K562 (cell line): Measurements from ENCODE around the gene UBXN10. TPM values are rescaled to one million over a fixed set of nuclear protein-coding genes. Genes with fewer than 3 reads are reported as not detected.
A peak's percentile ranks its signal among the peaks of the same experiment; 100 is the strongest.

ENCODE experiments used
- BHLHE40 ChIP-seq: IDR thresholded peaks from 2 replicates; pipeline ENCODE4 v1.6.1; 2011; ENCODE audit warnings: low read length, improper control_type of control experiment
- ELF2 ChIP-seq: fragments of 250-450 bp; sonication (Bioruptor Pico); IDR thresholded peaks from 2 replicates; pipeline ENCODE4 v1.5.0; 2021; ENCODE audit warnings: mild to moderate bottlenecking
- HMG20A ChIP-seq: fragments of 450-650 bp; formaldehyde crosslinking; conservative IDR thresholded peaks from 2 replicates; pipeline ENCODE4 v1.4.0; 2020; ENCODE audit warnings: mild to moderate bottlenecking, mixed read lengths
- ILK ChIP-seq: fragments of 450-650 bp; IDR thresholded peaks from 2 replicates; pipeline ENCODE4 v1.6.1; 2016; ENCODE audit warnings: missing genetic modification characterization, low read depth, mild to moderate bottlenecking, missing compliant biosample characterization, moderate library complexity, borderline replicate concordance
- JUND ChIP-seq, 2 experiments: IDR thresholded peaks; 2 replicates in 1 of 2; 3 replicates in 1 of 2; pipeline ENCODE4 v1.6.1; 2011; ENCODE audit warnings: borderline replicate concordance in 2 of 2, low read depth in 2 of 2, low read length in 2 of 2, improper control_type of control experiment in 1 of 2, missing biosample characterization in 1 of 2, missing genetic modification characterization in 1 of 2, missing genetic modification reagents in 1 of 2
- KHSRP ChIP-seq: fragments of 450-650 bp; IDR thresholded peaks from 2 replicates; pipeline ENCODE4 v1.6.1; 2017
- PCBP1 ChIP-seq: fragments of 200-400 bp; formaldehyde crosslinking; IDR thresholded peaks from 2 replicates; pipeline ENCODE4 v1.6.1; 2018; ENCODE audit warnings: mild to moderate bottlenecking, low read depth, low read length; ENCODE audit not compliant: poor library complexity, severe bottlenecking
- SAFB ChIP-seq: fragments of 200-400 bp; formaldehyde crosslinking; IDR thresholded peaks from 2 replicates; pipeline ENCODE4 v1.6.1; 2017; ENCODE audit warnings: low read depth, low read length, borderline replicate concordance
- STAT5A ChIP-seq: IDR thresholded peaks from 2 replicates; pipeline ENCODE4 v1.6.1; 2012; ENCODE audit warnings: low read length, inconsistent platforms, borderline replicate concordance
- ZNF75A ChIP-seq: fragments of 450-650 bp; formaldehyde crosslinking; IDR thresholded peaks from 2 replicates; pipeline ENCODE4 v1.4.0; 2020; ENCODE audit warnings: mild to moderate bottlenecking
- ZNF764 ChIP-seq: fragments of 250-450 bp; sonication (Bioruptor Pico); IDR thresholded peaks from 2 replicates; pipeline ENCODE4 v1.4.0; 2020; ENCODE audit warnings: low read depth, mild to moderate bottlenecking, moderate library complexity
- ZNF780A ChIP-seq: fragments of 250-450 bp; sonication (Bioruptor Pico); IDR thresholded peaks from 2 replicates; pipeline ENCODE4 v1.5.0; 2021; ENCODE audit warnings: mild to moderate bottlenecking
- polyA plus RNA-seq, 8 experiments: library from polyadenylated mRNA; depleted of rRNA in 4 of 8; stranded (reverse) in 5 of 8; unstranded in 3 of 8; fragments of >200 nt; fragmentation: Nextera tagmentation in 2 of 8; fragmentation: Illumina TruSeq in 1 of 8; extraction: Ambion mirVana in 2 of 8; extraction: Trizol in 1 of 8; gene quantifications; 2 replicates each; pipeline versions ENCODE4 v1.2.1 to v1.2.3, GENCODE V29; 2011 to 2014; ENCODE audit warnings: inconsistent platforms in 1 of 8, missing spikeins in 1 of 8
- total RNA-seq, 7 experiments: library from RNA; depleted of rRNA in 6 of 7; stranded (reverse); fragments of >200 nt in 6 of 7; fragmentation: Illumina TruSeq in 2 of 7; extraction: Trizol in 2 of 7; gene quantifications; 2 replicates each; pipeline versions ENCODE4 v1.2.1 to v1.2.3, GENCODE V29; 2011 to 2021; ENCODE audit warnings: low replicate concordance in 1 of 7
- TF ChIP-seq, protein P1 (sequence below): fragments of 250-450 bp; sonication (Bioruptor Pico); IDR thresholded peaks from 2 replicates; pipeline ENCODE4 v1.8.0; 2022; ENCODE audit warnings: moderate library complexity, mild to moderate bottlenecking, inconsistent platforms
- TF ChIP-seq, protein P2 (sequence below): fragments of 250-450 bp; sonication (Bioruptor Pico); IDR thresholded peaks from 2 replicates; pipeline ENCODE4 v1.8.0; 2021; ENCODE audit warnings: moderate library complexity, mild to moderate bottlenecking, inconsistent platforms
- TF ChIP-seq, protein P3 (sequence below): fragments of 150-350 bp; conservative IDR thresholded peaks from 2 replicates; pipeline ENCODE4 v1.6.1; 2014; ENCODE audit warnings: low read length
- TF ChIP-seq, protein P4 (sequence below): fragments of 450-650 bp; IDR thresholded peaks from 2 replicates; pipeline ENCODE4 v1.7.0; 2016; ENCODE audit warnings: borderline replicate concordance
- TF ChIP-seq, protein P5 (sequence below): sonication (generic); formaldehyde crosslinking; IDR thresholded peaks from 2 replicates; pipeline ENCODE4 v1.8.1; 2022; ENCODE audit warnings: missing genetic modification reagents
- TF ChIP-seq, protein P6 (sequence below): sonication (generic); formaldehyde crosslinking; IDR thresholded peaks from 2 replicates; pipeline ENCODE4 v1.8.1; 2023; ENCODE audit warnings: mild to moderate bottlenecking, missing genetic modification reagents
- TF ChIP-seq, protein P7 (sequence below): fragments of 450-650 bp; IDR thresholded peaks from 2 replicates; pipeline ENCODE4 v1.6.1; 2016; ENCODE audit warnings: low read depth, mild to moderate bottlenecking, moderate library complexity

The UBXN10 gene
- total and polyA plus RNA-seq, 9 of the 15 experiments (the other 6 are each of a cell fraction or from before 2014, with no cell fraction given), result 10.7 to 17.7 (median 13.6) TPM

DNA sequence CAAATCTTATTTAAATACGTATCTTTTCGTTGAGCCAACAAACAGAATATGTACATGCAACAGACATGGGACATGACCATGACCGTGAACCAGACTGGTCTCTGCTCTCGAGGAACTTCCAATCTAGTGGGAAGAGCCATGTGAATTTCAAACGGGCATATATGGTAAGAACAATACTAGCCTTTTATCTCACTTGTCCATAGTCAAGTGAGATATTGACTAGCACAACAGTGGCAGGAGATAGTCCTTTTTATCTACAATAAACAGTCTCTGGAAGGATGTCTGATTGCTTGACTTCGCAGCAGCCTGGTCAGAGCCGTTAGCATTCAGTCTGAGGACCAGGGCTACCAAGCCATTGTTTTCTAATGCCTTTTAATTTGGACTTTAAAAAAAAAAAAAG lies 13.0 kb downstream of the UBXN10 start (continued):
- peak; percentile 63; the same call in 1 of the 2 replicates for TF ChIP-seq JUND (IDR thresholded peaks at IDR 0.05; ENCODE audit: borderline replicate concordance, low read depth, low read length)
- TF ChIP-seq JUND (tag; IDR thresholded peaks at IDR 0.05; ENCODE audit: borderline replicate concordance, low read depth, low read length), result peak; percentile 30; the same call in 1 of the 3 replicates
- TF ChIP-seq, protein P1, sequence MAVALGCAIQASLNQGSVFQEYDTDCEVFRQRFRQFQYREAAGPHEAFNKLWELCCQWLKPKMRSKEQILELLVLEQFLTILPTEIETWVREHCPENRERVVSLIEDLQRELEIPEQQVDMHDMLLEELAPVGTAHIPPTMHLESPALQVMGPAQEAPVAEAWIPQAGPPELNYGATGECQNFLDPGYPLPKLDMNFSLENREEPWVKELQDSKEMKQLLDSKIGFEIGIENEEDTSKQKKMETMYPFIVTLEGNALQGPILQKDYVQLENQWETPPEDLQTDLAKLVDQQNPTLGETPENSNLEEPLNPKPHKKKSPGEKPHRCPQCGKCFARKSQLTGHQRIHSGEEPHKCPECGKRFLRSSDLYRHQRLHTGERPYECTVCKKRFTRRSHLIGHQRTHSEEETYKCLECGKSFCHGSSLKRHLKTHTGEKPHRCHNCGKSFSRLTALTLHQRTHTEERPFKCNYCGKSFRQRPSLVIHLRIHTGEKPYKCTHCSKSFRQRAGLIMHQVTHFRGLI (CRISPR knock-in tag), result no peak
- no peak for TF ChIP-seq ELF2 (CRISPR knock-in tag)
- no peak for TF ChIP-seq ZNF780A (CRISPR knock-in tag)
- no peak for TF ChIP-seq ILK
- TF ChIP-seq ZNF764 (CRISPR knock-in tag), result no peak
- TF ChIP-seq, protein P2, sequence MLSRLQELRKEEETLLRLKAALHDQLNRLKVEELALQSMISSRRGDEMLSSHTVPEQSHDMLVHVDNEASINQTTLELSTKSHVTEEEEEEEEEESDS (CRISPR knock-in tag), result no peak
- TF ChIP-seq, protein P3, sequence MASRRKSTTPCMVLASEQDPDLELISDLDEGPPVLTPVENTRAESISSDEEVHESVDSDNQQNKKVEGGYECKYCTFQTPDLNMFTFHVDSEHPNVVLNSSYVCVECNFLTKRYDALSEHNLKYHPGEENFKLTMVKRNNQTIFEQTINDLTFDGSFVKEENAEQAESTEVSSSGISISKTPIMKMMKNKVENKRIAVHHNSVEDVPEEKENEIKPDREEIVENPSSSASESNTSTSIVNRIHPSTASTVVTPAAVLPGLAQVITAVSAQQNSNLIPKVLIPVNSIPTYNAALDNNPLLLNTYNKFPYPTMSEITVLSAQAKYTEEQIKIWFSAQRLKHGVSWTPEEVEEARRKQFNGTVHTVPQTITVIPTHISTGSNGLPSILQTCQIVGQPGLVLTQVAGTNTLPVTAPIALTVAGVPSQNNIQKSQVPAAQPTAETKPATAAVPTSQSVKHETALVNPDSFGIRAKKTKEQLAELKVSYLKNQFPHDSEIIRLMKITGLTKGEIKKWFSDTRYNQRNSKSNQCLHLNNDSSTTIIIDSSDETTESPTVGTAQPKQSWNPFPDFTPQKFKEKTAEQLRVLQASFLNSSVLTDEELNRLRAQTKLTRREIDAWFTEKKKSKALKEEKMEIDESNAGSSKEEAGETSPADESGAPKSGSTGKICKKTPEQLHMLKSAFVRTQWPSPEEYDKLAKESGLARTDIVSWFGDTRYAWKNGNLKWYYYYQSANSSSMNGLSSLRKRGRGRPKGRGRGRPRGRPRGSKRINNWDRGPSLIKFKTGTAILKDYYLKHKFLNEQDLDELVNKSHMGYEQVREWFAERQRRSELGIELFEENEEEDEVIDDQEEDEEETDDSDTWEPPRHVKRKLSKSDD, result no peak
- TF ChIP-seq BHLHE40, result peak; percentile 72
- TF ChIP-seq KHSRP, result no peak
- no peak for TF ChIP-seq ZNF75A
- TF ChIP-seq, protein P4, sequence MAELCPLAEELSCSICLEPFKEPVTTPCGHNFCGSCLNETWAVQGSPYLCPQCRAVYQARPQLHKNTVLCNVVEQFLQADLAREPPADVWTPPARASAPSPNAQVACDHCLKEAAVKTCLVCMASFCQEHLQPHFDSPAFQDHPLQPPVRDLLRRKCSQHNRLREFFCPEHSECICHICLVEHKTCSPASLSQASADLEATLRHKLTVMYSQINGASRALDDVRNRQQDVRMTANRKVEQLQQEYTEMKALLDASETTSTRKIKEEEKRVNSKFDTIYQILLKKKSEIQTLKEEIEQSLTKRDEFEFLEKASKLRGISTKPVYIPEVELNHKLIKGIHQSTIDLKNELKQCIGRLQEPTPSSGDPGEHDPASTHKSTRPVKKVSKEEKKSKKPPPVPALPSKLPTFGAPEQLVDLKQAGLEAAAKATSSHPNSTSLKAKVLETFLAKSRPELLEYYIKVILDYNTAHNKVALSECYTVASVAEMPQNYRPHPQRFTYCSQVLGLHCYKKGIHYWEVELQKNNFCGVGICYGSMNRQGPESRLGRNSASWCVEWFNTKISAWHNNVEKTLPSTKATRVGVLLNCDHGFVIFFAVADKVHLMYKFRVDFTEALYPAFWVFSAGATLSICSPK, result no peak
- TF ChIP-seq, protein P5, sequence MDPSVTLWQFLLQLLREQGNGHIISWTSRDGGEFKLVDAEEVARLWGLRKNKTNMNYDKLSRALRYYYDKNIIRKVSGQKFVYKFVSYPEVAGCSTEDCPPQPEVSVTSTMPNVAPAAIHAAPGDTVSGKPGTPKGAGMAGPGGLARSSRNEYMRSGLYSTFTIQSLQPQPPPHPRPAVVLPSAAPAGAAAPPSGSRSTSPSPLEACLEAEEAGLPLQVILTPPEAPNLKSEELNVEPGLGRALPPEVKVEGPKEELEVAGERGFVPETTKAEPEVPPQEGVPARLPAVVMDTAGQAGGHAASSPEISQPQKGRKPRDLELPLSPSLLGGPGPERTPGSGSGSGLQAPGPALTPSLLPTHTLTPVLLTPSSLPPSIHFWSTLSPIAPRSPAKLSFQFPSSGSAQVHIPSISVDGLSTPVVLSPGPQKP (CRISPR knock-in tag), result no peak
- peak; percentile 85 for TF ChIP-seq STAT5A
- TF ChIP-seq SAFB, result no peak
- TF ChIP-seq HMG20A, result no peak
- TF ChIP-seq, protein P6, sequence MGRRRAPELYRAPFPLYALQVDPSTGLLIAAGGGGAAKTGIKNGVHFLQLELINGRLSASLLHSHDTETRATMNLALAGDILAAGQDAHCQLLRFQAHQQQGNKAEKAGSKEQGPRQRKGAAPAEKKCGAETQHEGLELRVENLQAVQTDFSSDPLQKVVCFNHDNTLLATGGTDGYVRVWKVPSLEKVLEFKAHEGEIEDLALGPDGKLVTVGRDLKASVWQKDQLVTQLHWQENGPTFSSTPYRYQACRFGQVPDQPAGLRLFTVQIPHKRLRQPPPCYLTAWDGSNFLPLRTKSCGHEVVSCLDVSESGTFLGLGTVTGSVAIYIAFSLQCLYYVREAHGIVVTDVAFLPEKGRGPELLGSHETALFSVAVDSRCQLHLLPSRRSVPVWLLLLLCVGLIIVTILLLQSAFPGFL (CRISPR knock-in tag), result no peak
- TF ChIP-seq PCBP1, result no peak
- TF ChIP-seq, protein P7, sequence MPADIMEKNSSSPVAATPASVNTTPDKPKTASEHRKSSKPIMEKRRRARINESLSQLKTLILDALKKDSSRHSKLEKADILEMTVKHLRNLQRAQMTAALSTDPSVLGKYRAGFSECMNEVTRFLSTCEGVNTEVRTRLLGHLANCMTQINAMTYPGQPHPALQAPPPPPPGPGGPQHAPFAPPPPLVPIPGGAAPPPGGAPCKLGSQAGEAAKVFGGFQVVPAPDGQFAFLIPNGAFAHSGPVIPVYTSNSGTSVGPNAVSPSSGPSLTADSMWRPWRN, result peak; percentile 38; the same call in 1 of the 2 replicates
